Islet precursor cell (in vitro differentiated cells): ENCODE measurements around the gene USP12.
"Not testable (repeated sequence)": the region's sequence is repeated elsewhere in the genome, so short reads cannot be mapped to it uniquely, and the experiment has no call there.

ENCODE experiments used
- DNase-seq: peaks from one replicate; pipeline ENCODE4 v3.0.0-alpha.2; 2018

The USP12 gene

DNA sequence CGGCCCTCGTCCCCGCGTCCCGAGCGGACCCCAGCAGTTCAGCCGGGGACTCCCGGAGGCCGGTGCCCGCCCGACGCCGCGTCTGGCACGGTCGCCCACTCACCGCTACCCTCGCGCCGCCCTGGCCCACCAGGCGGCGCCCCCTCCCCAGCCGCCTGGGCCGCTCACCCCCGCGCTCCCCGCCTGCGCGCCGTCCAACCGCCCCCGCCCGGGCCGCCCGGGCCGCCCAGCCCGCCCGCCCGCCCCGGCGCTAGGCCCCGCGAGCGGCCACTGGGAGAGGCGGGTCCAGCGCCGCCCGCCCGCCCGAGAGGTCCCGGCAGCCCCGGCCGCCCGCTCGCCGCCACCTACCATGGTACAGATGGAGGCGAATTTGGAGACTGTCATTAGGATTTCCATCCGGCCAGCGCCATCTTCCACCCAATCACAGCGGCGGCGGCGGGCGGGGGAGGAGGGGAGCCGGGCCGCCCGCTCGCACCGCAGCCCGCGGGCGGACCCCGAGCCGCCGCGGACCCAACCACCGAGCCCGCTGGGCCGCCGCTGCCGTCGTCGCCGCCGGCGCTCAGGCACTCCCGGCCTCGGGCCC is at the start of gene USP12:
Gene USP12, minus strand, starts transcription at position 568 of the 583 bp plus-strand sequence. Its CDS starts 172 bp downstream, at position 396.
- no peak for DNase-seq

DNA sequence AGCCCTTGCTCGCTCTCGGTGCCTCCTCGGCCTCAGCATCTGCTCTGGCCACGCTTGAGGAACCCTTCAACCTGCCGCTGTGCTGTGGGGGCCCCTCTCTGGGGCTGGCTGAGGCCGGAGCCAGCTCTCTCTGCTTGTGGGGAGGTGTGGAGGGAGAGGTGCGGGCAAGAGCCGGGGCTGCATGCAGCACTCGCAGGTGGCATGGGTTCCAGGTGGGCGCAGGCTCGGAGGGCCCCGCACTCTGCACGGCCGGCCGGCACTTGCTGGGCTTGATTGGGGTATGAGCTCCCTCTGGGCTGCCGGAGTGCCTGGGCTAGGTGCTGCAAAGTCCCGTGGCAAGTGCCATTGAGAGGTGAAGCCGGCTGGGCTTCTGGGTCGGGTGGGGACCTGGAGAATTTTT is 48.0 kb upstream of the USP12 start:
- DNase-seq, result no peak

DNA sequence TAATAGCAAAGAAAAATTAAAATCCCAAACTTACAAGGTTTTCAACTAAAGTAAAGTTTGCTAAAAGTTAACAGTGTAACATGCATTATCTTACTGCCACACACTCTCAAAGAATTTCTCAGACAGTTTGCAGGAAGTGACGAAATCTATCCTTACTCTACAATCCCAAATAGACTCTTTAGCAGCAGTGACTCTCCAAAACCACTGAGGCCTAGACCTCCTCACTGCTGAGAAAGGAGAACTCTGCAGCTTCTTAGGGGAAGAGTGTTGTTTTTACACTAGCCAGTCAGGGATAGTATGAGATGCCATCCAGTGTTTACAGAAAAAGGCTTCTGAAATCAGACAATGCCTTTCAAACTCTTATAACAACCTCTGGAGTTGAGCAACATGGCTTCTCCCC is 47.2 kb upstream of the USP12 start:
- not testable (repeated sequence) for DNase-seq

DNA sequence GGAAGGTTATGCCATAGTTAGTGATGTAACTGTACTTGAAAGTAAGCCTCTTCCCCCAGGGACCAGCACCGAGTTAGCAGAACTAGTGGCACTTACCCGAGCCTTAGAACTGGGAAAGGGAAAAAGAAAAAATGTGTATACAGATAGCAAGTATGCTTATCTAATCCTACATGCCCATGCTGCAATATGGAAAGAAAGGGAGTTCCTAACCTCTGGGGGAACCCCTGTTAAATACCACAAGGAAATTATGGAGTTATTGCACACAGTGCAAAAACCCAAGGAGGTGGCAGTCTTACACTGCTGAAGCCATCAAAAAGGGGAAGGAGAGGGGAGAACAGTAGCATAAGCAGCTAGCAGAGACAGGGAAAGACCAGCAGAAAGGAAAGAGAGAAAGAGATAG is 46.2 kb upstream of the USP12 start:
- DNase-seq, result not testable (repeated sequence)

GRCh38 chr13:27213386-27213785 is 41.8 kb upstream of the USP12 start:
- DNase-seq, result not testable (repeated sequence)

- no peak for DNase-seq
These were observed 40.3 kb upstream of the USP12 start for GRCh38 chr13:27211771-27212364.

GRCh38 chr13:27211271-27211670 is 39.7 kb upstream of the USP12 start:
- DNase-seq, result no peak

- no peak for DNase-seq
These were observed 36.9 kb upstream of the USP12 start for GRCh38 chr13:27208514-27208913.

- DNase-seq, result no peak
These were observed 32.2 kb upstream of the USP12 start for GRCh38 chr13:27203854-27204253.

DNA sequence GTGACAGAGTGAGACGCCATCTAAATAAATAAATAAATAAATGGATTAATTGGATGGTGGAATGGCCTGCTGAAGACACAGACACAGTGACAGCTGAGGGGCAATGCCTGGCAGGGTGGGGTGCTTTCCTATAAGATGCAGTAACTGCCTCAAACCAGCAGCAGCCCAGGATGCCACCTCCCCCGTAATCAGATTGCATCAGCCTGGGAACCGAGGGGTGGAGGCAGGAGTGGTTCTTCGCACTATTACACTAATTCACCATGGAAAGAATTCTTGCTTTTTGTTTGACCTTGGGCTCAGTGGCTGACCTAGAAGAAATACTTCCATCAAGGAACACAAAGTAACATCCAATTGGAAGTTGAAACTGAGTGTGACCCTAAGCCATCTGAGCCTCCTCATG is 31.6 kb upstream of the USP12 start:
- no peak for DNase-seq

- DNase-seq, result no peak
These were observed 30.1 kb upstream of the USP12 start for GRCh38 chr13:27201661-27202060.

DNA sequence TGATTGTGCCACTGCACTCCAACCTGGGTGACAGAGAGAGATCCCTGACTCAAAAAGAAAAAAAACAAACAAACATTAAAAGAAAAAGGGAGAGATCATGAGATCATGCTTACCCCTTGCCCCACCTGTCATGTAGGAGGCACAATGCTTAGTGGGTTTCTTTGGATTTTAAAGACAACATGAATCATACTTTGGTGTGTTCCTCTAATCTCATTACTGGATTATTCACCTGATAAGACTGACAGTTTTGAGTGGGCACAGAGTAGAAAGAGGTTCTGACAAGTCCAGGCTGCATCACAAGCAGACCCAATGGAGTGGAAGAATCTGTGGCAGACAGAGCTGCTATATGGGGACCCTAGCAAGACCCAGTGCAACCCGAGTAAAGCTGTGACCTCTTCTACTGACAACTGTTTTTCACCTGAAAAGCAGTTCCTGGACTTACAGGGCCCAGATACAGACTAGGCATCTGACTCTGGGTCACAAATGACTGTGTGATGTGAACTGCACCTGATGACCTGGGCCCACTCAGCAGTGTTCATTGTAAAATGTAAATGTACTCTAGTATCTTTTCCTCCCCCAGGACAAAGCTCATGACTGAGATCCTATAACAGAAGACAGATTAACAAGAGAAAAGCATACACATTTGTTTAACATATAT is 28.9 kb upstream of the USP12 start:
- no peak for DNase-seq

- no peak for DNase-seq
These were observed 28.1 kb upstream of the USP12 start for GRCh38 chr13:27199696-27200095.

GRCh38 chr13:27199211-27199610 is 27.6 kb upstream of the USP12 start:
- no peak for DNase-seq

DNA sequence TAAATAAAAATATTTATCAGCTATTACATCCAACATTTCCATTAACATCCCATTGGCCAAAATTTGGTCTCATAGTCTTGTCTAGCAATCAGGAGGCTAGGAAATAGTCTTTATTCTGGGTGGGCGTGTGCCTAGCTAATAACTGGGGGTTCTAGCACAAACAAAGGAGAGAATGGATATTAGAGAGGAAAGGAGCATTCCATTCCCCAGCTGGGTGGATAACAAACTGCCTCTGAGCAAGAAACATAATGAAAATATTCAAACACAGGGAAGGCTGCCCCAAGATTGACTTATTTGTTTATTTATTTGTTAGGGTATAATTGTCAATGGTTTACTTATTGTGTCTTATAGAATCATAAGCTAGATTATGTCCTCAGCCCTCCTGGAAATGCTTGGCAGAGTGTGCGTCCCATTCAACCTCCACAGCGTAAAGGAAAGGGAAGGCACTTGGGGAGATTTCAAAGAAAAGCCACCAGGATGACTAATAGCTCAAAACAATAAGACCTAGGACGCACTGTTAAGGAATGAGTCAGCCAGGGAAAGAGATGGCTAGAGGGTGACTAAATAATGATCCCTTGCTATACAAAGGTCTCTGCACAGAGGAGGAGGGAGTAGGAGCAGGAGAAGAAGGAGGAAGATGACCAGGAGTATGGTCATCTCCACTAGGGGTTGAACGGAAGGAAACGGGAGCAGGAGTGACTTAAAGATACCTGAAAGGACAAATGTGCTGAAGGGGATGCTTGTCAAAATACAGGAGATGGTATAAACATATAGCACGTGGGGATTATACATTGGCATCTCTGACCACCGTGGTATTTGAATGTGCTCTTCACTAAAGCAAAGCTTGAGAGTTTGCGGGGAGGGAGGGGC is 23.5 kb upstream of the USP12 start:
- DNase-seq, result peak; percentile 81

GRCh38 chr13:27194209-27194608 is 22.6 kb upstream of the USP12 start:
- peak; percentile 25 for DNase-seq

DNA sequence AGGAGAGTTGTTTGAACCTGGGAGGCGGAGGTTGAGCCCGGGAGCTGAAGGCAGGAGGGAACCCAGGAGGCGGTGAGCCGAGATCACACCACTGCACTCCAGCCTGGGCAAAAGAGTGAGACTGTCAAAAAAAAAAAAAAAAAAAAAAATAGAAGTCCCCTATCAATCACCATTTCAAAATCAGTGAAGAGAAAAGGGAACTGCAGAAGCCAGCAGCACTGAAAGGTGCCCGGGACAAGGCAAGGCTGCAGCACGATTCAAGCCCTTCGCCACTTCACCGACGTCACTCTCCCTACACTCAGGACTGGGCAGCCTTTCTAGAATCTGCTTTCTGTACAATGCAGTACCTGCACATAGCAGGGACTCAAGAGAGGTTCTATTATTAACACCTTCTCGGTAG is 21.9 kb upstream of the USP12 start:
- DNase-seq, result no peak

DNA sequence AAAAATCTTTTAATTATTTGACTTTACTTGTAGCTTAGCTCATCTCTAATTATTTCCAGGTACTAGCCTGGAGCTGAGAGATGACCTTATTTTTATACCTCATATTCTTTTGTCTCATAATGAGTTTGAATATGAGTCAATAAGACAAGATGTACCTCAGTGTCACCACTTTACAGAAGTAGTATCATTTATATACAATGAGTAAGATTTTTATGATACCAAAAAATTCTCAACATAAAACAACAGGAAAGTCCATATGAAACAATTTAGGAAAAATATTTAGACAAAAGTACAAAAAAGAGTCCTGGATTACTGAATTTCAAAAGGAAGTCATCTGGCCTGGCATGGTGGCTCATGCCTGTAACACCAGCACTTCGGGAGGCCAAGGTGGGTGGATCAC is 21.4 kb upstream of the USP12 start:
- no peak for DNase-seq

DNA sequence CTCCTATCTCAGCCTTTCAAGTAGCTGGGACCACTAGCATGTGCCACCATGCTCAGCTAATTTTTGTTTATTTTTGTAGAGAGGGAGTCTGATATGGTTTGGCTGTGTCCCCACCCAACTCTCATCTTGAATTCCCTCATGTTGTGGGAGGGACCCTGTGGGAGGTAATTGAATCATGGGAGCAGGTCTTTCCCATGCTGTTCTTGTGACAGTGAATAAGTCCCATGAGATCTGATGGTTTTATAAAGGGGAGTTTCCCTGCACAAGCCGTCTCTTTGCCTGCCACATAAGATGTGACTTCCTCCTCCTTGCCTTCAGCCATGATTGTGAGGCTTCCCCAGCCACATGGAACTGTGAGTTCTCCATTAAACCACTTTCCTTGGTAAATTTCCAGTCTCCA is 20.8 kb upstream of the USP12 start:
- peak; percentile 12 for DNase-seq

- DNase-seq, result no peak
These were observed 17.6 kb upstream of the USP12 start for GRCh38 chr13:27189192-27189591.

DNA sequence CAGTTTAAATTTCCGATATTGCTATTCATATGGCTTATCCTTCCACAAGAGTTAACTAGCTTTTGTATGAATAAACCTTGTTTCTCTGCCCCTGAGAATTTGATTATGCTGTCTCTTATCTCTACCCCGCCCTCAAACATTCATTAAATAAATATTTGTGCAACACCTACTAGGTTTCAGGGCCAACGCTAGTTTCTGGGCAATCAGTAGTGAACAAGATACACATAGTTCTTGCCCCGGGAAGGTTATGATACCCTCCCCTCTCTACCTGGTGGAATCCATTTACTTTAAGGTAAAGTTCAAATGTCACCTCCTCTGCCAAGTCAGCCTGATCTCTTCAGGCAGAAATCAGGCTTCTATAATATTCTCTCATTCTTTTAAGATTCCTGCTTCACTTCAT is 16.6 kb upstream of the USP12 start:
- peak; percentile 9 for DNase-seq

- DNase-seq, result peak; percentile 58
These were observed 14.7 kb upstream of the USP12 start for GRCh38 chr13:27186295-27186694.

DNA sequence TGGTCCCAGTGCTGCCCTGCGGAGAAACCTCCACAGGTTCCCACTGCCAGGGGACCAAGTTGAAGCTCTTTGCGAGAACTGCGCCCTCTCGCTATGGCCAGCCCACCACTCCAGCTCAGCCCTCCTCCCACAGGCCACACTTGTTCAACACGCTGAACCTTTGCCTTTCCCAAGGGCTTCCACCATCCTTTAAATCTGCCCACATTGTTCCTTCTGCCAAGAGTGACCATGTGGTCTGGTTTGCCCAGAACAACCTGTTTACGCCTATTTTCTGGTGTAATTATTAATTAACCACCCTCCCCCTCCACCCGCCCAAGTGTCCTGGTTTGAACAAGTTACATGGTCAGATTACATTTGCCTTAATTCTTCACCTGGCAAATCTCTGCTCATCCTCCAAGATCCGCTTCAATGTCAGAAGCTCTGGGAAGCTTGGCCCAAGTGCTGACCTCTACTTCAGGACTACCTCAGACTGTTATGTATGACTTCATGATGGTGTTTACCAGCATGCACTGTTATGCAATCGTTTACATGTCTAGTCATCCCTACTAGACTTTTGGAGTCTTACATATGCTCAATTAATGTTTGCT is 12.0 kb upstream of the USP12 start:
- DNase-seq, result no peak
